HEK293T (cell line): ENCODE results near the gene INO80D.

ENCODE experiments used
- CTCF ChIA-PET: fragments of 350-600 bp; formaldehyde crosslinking; extraction: SDS; loops from one replicate; lab custom pipeline; 2021; ENCODE audit warnings: antibody characterized with exemption, inconsistent platforms; lab: Yijun Ruan, JAX
- POLR2A ChIA-PET: fragments of 350-600 bp; formaldehyde crosslinking; extraction: SDS; loops from one replicate; lab custom pipeline; 2020; ENCODE audit warnings: antibody characterized with exemption, inconsistent platforms; lab: Yijun Ruan, JAX
- DNase-seq: peaks from one replicate; pipeline ENCODE4 v3.0.0; 2012; ENCODE audit warnings: mixed read lengths; ENCODE audit errors: extremely low spot score
- ARNT ChIP-seq: fragments of 450-650 bp; IDR thresholded peaks from 2 replicates; pipeline ENCODE4 v1.6.1; 2017; ENCODE audit warnings: mild to moderate bottlenecking
- BHLHE40 ChIP-seq: fragments of 450-650 bp; IDR thresholded peaks from 2 replicates; pipeline ENCODE4 v1.6.1; 2016; ENCODE audit warnings: mild to moderate bottlenecking, moderate library complexity, borderline replicate concordance
- CTBP1 ChIP-seq: fragments of 450-650 bp; IDR thresholded peaks from 2 replicates; pipeline ENCODE4 v1.6.1; 2016; ENCODE audit warnings: borderline replicate concordance
- ELF4 ChIP-seq: fragments of 450-650 bp; IDR thresholded peaks from 2 replicates; pipeline ENCODE4 v1.6.1; 2017; ENCODE audit warnings: antibody characterized with exemption
- FOXA1 ChIP-seq: fragments of 450-650 bp; IDR thresholded peaks from 2 replicates; pipeline ENCODE4 v1.6.1; 2016; ENCODE audit warnings: mild to moderate bottlenecking
- FOXK2 ChIP-seq: fragments of 450-650 bp; IDR thresholded peaks from 2 replicates; pipeline ENCODE4 v1.6.1; 2016; ENCODE audit warnings: mild to moderate bottlenecking
- FOXM1 ChIP-seq: fragments of 450-650 bp; IDR thresholded peaks from 2 replicates; pipeline ENCODE4 v1.6.1; 2017; ENCODE audit warnings: mild to moderate bottlenecking, borderline replicate concordance
- HDGF ChIP-seq: fragments of 450-650 bp; IDR thresholded peaks from 2 replicates; pipeline ENCODE4 v1.6.1; 2017; ENCODE audit warnings: antibody characterized with exemption, borderline replicate concordance
- L3MBTL2 ChIP-seq: fragments of 450-650 bp; conservative IDR thresholded peaks from 2 replicates; pipeline ENCODE4 v1.6.1; 2016; ENCODE audit warnings: mild to moderate bottlenecking
- LEF1 ChIP-seq: fragments of 450-650 bp; IDR thresholded peaks from 2 replicates; pipeline ENCODE4 v1.6.1; 2017; ENCODE audit warnings: mild to moderate bottlenecking, borderline replicate concordance
- NFRKB ChIP-seq: fragments of 450-650 bp; IDR thresholded peaks from 2 replicates; pipeline ENCODE4 v1.6.1; 2016; ENCODE audit warnings: mild to moderate bottlenecking, moderate library complexity
- PKNOX1 ChIP-seq: fragments of 450-650 bp; IDR thresholded peaks from 2 replicates; pipeline ENCODE4 v1.6.1; 2016
- SP1 ChIP-seq: fragments of 450-650 bp; IDR thresholded peaks from 2 replicates; pipeline ENCODE4 v1.6.1; 2017
- SUZ12 ChIP-seq: fragments of 450-650 bp; IDR thresholded peaks from 2 replicates; pipeline ENCODE4 v1.6.1; 2016; ENCODE audit warnings: mild to moderate bottlenecking
- TARDBP ChIP-seq: fragments of 450-650 bp; IDR thresholded peaks from 2 replicates; pipeline ENCODE4 v1.6.1; 2016
- ZNF384 ChIP-seq: fragments of 450-650 bp; IDR thresholded peaks from 2 replicates; pipeline ENCODE4 v1.6.1; 2016

Gene INO80D

GRCh38 chr2:206086716-206087350 lies 859 bp upstream of the INO80D start:
- no peak for DNase-seq
- POLR2A ChIA-PET: interaction anchor here (0.7 to 1.0 kb wide), 7 partner anchors 9 to 351 kb away, joined by 3 to 4 read pairs (median 3); partner anchors contain the start of gene ZDBF2
- CTCF ChIA-PET: no interaction called here
- TF ChIP-seq SUZ12: no peak
- no peak for TF ChIP-seq ARNT
- TF ChIP-seq L3MBTL2: no peak
- no peak for TF ChIP-seq ELF4
- no peak for TF ChIP-seq PKNOX1
- no peak for TF ChIP-seq CTBP1
- no peak for TF ChIP-seq LEF1
- TF ChIP-seq SP1: no peak
- no peak for TF ChIP-seq FOXA1
- no peak for TF ChIP-seq BHLHE40
- TF ChIP-seq TARDBP: no peak
- no peak for TF ChIP-seq FOXK2
- TF ChIP-seq NFRKB: no peak
- no peak for TF ChIP-seq FOXM1
- TF ChIP-seq ZNF384: no peak
- TF ChIP-seq HDGF: no peak

DNA sequence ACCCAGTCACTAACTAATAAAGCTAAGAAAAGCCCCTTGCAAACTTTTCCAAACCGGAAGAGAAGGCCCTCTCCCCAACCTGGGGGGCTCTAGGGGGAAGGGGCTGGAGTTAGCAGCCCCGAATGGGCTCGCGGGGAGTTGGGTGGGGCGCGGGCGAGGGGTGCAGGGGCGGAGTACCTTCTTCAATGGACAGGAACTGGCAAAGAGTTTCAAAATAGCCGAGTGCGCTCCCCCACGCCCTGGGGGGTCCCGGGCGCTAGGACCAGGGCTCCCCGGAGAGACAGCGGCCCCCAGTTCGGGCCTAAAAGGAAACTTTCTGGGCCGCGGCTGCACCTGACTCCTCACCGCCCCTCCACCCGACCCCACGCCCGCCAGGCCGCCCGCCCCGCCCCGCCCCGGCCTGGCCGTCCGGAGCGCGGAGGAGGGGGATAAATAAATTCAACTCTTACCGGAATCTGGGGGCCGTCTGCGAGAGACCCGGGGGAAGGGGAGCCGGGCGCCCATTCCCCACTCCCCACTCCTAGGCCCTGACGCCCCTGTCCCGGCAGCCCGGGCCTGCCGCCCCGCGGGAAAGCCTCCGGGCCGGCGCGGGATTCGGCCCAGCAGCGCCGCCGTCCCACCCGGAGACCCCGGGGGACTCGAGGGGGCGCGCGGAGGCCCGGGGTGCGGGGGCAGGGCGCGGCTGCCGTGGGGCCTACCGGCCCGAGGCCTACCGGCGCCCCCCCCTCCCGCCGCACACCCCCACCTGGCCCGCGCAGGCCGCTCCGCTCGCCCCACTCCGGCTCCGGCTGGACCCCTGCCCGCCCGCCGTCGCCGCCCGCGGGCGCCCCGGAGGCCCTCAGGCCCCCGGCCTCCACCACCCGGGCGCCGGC lies 868 bp downstream of the INO80D start:
- TF ChIP-seq ARNT: no peak
- TF ChIP-seq CTBP1: no peak
- no peak for TF ChIP-seq BHLHE40
- TF ChIP-seq SP1: no peak
- TF ChIP-seq LEF1: no peak
- no peak for TF ChIP-seq FOXA1
- TF ChIP-seq FOXK2: no peak
- no peak for TF ChIP-seq ZNF384
- ChIA-PET CTCF (interaction anchor here (0.6 kb wide), 2 partner anchors 210 to 331 kb away, joined by 3 read pairs; no protein-coding TSS in a partner anchor), POLR2A (interaction anchor here (0.7 to 1.1 kb wide), 4 partner anchors 10 to 76 kb away, joined by 3 to 5 read pairs (median 3); no protein-coding TSS in a partner anchor)
- peak; percentile 23 for DNase-seq

DNA sequence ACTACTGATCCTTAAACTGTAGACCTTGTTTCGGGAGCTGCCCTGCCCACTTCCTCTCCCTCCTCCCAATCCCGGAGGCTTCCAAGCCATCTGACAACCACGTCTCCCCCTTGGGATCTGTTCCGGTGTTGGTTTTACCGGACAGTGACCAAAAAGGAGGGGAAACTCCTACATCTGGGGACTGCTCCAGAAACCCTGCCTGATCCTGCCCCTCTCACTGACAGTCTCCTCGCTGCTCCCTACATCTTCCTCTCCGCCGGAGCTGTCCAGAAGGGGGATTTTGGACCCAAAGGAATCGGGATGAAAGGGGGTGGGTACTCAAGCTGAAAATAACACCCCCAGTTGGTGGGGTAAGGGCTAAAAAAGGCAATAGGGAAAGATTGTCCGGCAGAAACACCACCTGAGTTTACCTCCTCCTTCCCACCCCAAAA lies 1.5 kb downstream of the INO80D start:
- ChIA-PET POLR2A (interaction anchor here (1.1 kb wide), 1 partner anchor 10 kb away, joined by 5 read pairs; no protein-coding TSS in a partner anchor), CTCF (interaction anchor here (0.6 kb wide), 1 partner anchor 9 kb away, joined by 4 read pairs; no protein-coding TSS in a partner anchor)
- peak; percentile 54 for DNase-seq
- TF ChIP-seq LEF1 (no peak), TARDBP (no peak), PKNOX1 (no peak), FOXK2 (no peak), SUZ12 (no peak), ELF4 (no peak), CTBP1 (no peak), NFRKB (no peak), ZNF384 (no peak), BHLHE40 (no peak)

GRCh38 chr2:206083602-206084438 lies 2.2 kb downstream of the INO80D start:
- ChIA-PET CTCF (interaction anchor here (0.6 to 1.3 kb wide), 3 partner anchors 8 to 12 kb away, joined by 3 to 4 read pairs (median 3); no protein-coding TSS in a partner anchor), POLR2A (interaction anchor here (1.1 kb wide), 1 partner anchor 11 kb away, joined by 5 read pairs; no protein-coding TSS in a partner anchor)
- peak; percentile 12 for DNase-seq
- TF ChIP-seq ZNF384 (peak; percentile 72), HDGF (no peak), NFRKB (no peak)

DNA sequence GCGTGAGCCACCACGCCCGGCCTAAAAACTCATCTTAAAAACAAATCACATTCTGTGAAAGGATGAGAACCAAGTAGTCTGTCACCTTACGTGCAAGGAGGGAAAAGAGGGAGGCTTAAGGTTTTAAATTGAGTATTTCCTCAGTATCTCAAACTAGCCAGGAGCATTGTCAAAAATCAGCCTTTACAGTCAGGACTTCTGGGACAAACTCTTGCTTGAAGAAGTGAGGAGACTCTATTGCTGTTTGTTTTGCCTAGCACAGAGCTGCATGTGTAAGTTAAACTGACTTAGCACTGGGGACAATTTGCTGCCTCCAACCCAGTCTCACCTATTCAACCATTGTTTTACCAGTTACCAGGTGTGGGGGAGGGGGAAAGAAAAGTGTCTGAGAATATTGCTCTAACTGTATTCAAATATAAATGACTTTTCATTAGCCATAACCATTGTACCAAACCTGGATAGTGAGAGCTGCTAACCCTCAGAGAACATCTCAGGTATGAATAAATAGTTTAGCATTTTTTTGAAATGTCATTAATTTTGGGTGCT lies 3.6 kb downstream of the INO80D start:
- ChIA-PET CTCF (interaction anchor here (1.3 kb wide), 1 partner anchor 10 kb away, joined by 3 read pairs; no protein-coding TSS in a partner anchor), POLR2A (no interaction called here)

More for the DNA sequence above, 3.6 kb downstream of the INO80D start:
- TF ChIP-seq L3MBTL2: no peak
- no peak for TF ChIP-seq BHLHE40
- TF ChIP-seq ELF4: no peak
- TF ChIP-seq FOXM1: no peak
- TF ChIP-seq PKNOX1: no peak
- TF ChIP-seq SUZ12: no peak
- TF ChIP-seq FOXK2: no peak
- TF ChIP-seq TARDBP: no peak
- no peak for TF ChIP-seq SP1
- TF ChIP-seq FOXA1: no peak
- no peak for TF ChIP-seq ZNF384
- TF ChIP-seq ARNT: no peak
- TF ChIP-seq CTBP1: no peak
- TF ChIP-seq HDGF: no peak
- no peak for DNase-seq
